CD14-positive monocyte (primary cell): ENCODE measurements around the gene PEX5L. TPM values are rescaled to one million over a fixed set of nuclear protein-coding genes. Genes with fewer than 3 reads are reported as not detected.

Experiments used
- DNase-seq, 3 donors: peaks; one replicate each; pipeline ENCODE4 v3.0.0-alpha.2; 2011 to 2022
- H2AFZ ChIP-seq: 2 replicates; pipeline ENCODE4 v1.6.0; 2012; ENCODE audit warnings: mild to moderate bottlenecking, low read depth, low read length, inconsistent platforms; ENCODE audit not compliant: insufficient read depth, poor library complexity, severe bottlenecking
- H3K27ac ChIP-seq, 2 donors: 1 replicate in 1 of 2; 2 replicates in 1 of 2; pipeline ENCODE4 v1.5.1; 2012 to 2013; ENCODE audit warnings: low read length in 2 of 2, control low read depth in 1 of 2, inconsistent platforms in 1 of 2, low read depth in 1 of 2, mild to moderate bottlenecking in 1 of 2
- H3K27me3 ChIP-seq, 2 donors: one replicate each; pipeline versions ENCODE4 v1.6.0 to v1.6.1; 2011 to 2013; ENCODE audit warnings: low read length in 2 of 2; ENCODE audit not compliant: control insufficient read depth in 2 of 2, insufficient read depth in 2 of 2
- H3K36me3 ChIP-seq, 2 donors: replicated peaks in 1 of 2; 1 replicate in 1 of 2; 2 replicates in 1 of 2; pipeline versions ENCODE4 v1.5.1 to v1.6.1; 2012 to 2013; ENCODE audit warnings: low read length in 2 of 2, control low read depth in 1 of 2, inconsistent platforms in 1 of 2, mild to moderate bottlenecking in 1 of 2; ENCODE audit not compliant: insufficient read depth in 2 of 2, control insufficient read depth in 1 of 2
- H3K4me1 ChIP-seq, 2 donors: 1 replicate in 1 of 2; 2 replicates in 1 of 2; pipeline versions ENCODE4 v1.5.1 to v1.6.1; 2012 to 2013; ENCODE audit warnings: low read length in 2 of 2, control low read depth in 1 of 2, inconsistent platforms in 1 of 2, mild to moderate bottlenecking in 1 of 2, moderate library complexity in 1 of 2; ENCODE audit not compliant: insufficient read depth in 2 of 2, control insufficient read depth in 1 of 2
- H3K4me2 ChIP-seq: replicated peaks from 2 replicates; pipeline ENCODE3; 2012; ENCODE audit warnings: low read length, moderate library complexity, mild to moderate bottlenecking; ENCODE audit not compliant: poor library complexity, severe bottlenecking; ENCODE audit errors: extremely low read depth
- H3K4me3 ChIP-seq, 3 experiments: fragments of 200-600 bp in 1 of 3; sonication (generic) in 1 of 3; replicated peaks in 1 of 3; 1 replicate in 2 of 3; 2 replicates in 1 of 3; pipeline ENCODE4 v1.5.1; 2011 to 2013; ENCODE audit warnings: low read length in 3 of 3, mild to moderate bottlenecking in 3 of 3, control low read depth in 2 of 3, low read depth in 2 of 3, inconsistent platforms in 1 of 3, moderate library complexity in 1 of 3
- H3K79me2 ChIP-seq: 2 replicates; pipeline ENCODE4 v1.6.0; 2012; ENCODE audit warnings: mild to moderate bottlenecking, control low read depth, inconsistent platforms, low read length, moderate library complexity; ENCODE audit not compliant: insufficient read depth
- H3K9ac ChIP-seq: 2 replicates; pipeline ENCODE4 v1.6.0; 2017; ENCODE audit warnings: low read length, mild to moderate bottlenecking; ENCODE audit not compliant: insufficient read depth, poor library complexity, severe bottlenecking
- H3K9me3 ChIP-seq, 2 donors: replicated peaks in 1 of 2; 1 replicate in 1 of 2; 2 replicates in 1 of 2; pipeline versions ENCODE4 v1.5.1 to v1.6.1; 2012 to 2013; ENCODE audit warnings: low read length in 2 of 2, control low read depth in 1 of 2; ENCODE audit not compliant: control insufficient read depth in 1 of 2, insufficient read depth in 1 of 2
- H4K20me1 ChIP-seq: 2 replicates; pipeline ENCODE4 v1.6.0; 2012; ENCODE audit warnings: mild to moderate bottlenecking, low read length, control low read depth, moderate library complexity; ENCODE audit not compliant: insufficient read depth
- H3K27ac Mint-ChIP-seq, 7 donors: one replicate each; pipeline ENCODE4 v1.8.0; 2020; ENCODE audit warnings: mild to moderate bottlenecking in 7 of 7, mixed read lengths in 7 of 7, moderate library complexity in 6 of 7, inconsistent platforms in 2 of 7
- H3K27me3 Mint-ChIP-seq, 3 donors: one replicate each; pipeline ENCODE4 v1.8.0; 2021 to 2022; ENCODE audit warnings: low read depth in 3 of 3, mild to moderate bottlenecking in 3 of 3, mixed read lengths in 3 of 3, moderate library complexity in 3 of 3, inconsistent platforms in 1 of 3
- H3K36me3 Mint-ChIP-seq, 2 donors: one replicate each; pipeline ENCODE4 v1.8.0; 2020; ENCODE audit warnings: mixed read lengths in 2 of 2, inconsistent platforms in 1 of 2, mild to moderate bottlenecking in 1 of 2
- H3K4me1 Mint-ChIP-seq: one replicate; pipeline ENCODE4 v1.8.0; 2020; ENCODE audit warnings: mild to moderate bottlenecking, mixed read lengths
- H3K4me3 Mint-ChIP-seq, 2 donors: one replicate each; pipeline ENCODE4 v1.8.0; 2020; ENCODE audit warnings: mild to moderate bottlenecking in 2 of 2, mixed read lengths in 2 of 2, moderate library complexity in 1 of 2
- H3K9me3 Mint-ChIP-seq, 7 donors: one replicate each; pipeline ENCODE4 v1.8.0; 2020 to 2022; ENCODE audit warnings: mixed read lengths in 7 of 7, mild to moderate bottlenecking in 6 of 7, moderate library complexity in 6 of 7, inconsistent platforms in 2 of 7
- WGBS: methylation state at CpG from one replicate; pipeline ENCODE4 v1.1.5; 2013; ENCODE audit warnings: missing lambda C conversion rate; ENCODE audit not compliant: insufficient coverage; 5-methylcytosine and 5-hydroxymethylcytosine counted together
- intact Hi-C, 2 donors: fragments of 100-400 bp; cut with micrococcal nuclease; formaldehyde crosslinking; loops; one replicate each; pipeline versions ENCODE4 v1.15.0 to v1.15.1; 2023
- polyA plus RNA-seq, 3 donors: library from polyadenylated mRNA; depleted of rRNA in 1 of 3; unstranded in 2 of 3; stranded (reverse) in 1 of 3; fragments of 300-500 nt in 2 of 3; fragments of >200 nt in 1 of 3; fragmentation: Illumina TruSeq in 2 of 3; gene quantifications; 1 replicate in 2 of 3; 2 replicates in 1 of 3; pipeline ENCODE4 v1.2.3, GENCODE V29; 2012 to 2021
- TF ChIP-seq, protein P1 (sequence below): fragments of 200-600 bp; IDR thresholded peaks from one replicate; pipeline ENCODE4 v1.8.0; 2022; ENCODE audit warnings: antibody characterized with exemption, mild to moderate bottlenecking

Gene PEX5L
- polyA plus RNA-seq, 3 donors = not detected

DNA sequence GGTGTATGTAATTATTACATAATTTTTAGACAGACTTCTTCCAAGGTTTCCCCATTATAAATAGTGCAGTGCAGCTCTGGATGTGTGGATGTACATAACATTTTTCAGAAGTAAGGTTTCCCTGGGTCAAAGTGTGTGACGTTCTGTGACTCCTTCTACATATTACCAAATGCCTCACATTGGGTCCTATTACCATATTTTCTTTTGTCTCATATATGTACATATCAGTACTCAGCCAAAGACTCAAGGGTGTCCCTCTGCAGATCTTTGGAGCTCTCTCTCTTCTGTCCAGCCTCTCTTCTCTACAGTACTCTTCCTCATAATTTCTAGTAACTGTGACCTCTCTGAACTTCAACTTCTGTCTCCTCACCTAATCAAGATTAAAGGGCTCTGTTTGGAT is 31.3 kb upstream of the PEX5L start:
- Histone ChIP-seq H4K20me1 (no peaks in the 10 kb centered on the region), H3K79me2 (no peaks in the 10 kb centered on the region), H3K4me3 (no peak overlapping the region), H3K27ac (no peak overlapping the region), H3K36me3 (no peaks in the 10 kb centered on the region), H3K9ac (no peak overlapping the region), H2AFZ (no peak overlapping the region), H3K4me1 (no peaks in the 10 kb centered on the region), H3K27me3 (no peaks in the 10 kb centered on the region), H3K4me2 (no peak overlapping the region), H3K9me3 (no peaks in the 10 kb centered on the region)
- no peak overlapping the region for H3K27ac Mint-ChIP-seq
- H3K27me3 Mint-ChIP-seq = no peaks in the 10 kb centered on the region
- DNase-seq = no peak
- H3K36me3 Mint-ChIP-seq = no peaks in the 10 kb centered on the region
- intact Hi-C loops = no loop called here
- WGBS = 80% methylated on average over 1 of the region's 1 CpG
- TF ChIP-seq, protein P1, sequence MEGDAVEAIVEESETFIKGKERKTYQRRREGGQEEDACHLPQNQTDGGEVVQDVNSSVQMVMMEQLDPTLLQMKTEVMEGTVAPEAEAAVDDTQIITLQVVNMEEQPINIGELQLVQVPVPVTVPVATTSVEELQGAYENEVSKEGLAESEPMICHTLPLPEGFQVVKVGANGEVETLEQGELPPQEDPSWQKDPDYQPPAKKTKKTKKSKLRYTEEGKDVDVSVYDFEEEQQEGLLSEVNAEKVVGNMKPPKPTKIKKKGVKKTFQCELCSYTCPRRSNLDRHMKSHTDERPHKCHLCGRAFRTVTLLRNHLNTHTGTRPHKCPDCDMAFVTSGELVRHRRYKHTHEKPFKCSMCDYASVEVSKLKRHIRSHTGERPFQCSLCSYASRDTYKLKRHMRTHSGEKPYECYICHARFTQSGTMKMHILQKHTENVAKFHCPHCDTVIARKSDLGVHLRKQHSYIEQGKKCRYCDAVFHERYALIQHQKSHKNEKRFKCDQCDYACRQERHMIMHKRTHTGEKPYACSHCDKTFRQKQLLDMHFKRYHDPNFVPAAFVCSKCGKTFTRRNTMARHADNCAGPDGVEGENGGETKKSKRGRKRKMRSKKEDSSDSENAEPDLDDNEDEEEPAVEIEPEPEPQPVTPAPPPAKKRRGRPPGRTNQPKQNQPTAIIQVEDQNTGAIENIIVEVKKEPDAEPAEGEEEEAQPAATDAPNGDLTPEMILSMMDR = no peak
- H3K4me1 Mint-ChIP-seq = no peaks in the 10 kb centered on the region
- H3K4me3 Mint-ChIP-seq = no peak overlapping the region
- no peaks in the 10 kb centered on the region for H3K9me3 Mint-ChIP-seq

DNA sequence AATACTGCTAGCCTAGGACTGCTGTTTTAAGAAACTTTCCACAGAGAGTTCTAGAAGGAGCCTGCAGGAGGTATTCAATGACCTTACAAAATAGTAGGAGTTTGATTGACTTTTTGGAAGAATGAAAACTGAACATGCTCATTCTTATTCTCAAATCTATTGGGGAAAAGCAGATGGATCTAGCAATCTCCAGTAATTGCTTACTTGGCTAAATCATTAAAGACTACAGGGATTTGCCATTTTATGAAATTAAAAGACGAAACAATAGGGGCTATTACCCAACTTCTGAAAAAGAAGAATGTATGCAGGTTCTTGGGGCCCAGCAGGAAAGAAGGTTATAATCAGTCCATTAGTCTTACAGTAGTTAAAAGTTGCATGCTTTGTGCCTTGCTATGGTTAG is 29.9 kb upstream of the PEX5L start:
- no peaks in the 10 kb centered on the region for H4K20me1 ChIP-seq
- H3K4me3 Mint-ChIP-seq = no peak overlapping the region
- H3K36me3 Mint-ChIP-seq = no peaks in the 10 kb centered on the region
- TF ChIP-seq, protein P1 = no peak
- H3K4me2 ChIP-seq = no peak overlapping the region
- H3K9ac ChIP-seq = no peak overlapping the region
- no peak overlapping the region for H3K27ac ChIP-seq
- no peaks in the 10 kb centered on the region for H3K79me2 ChIP-seq
- no peaks in the 10 kb centered on the region for H3K9me3 ChIP-seq
- H2AFZ ChIP-seq = no peak overlapping the region
- no peaks in the 10 kb centered on the region for H3K4me1 ChIP-seq
- no peaks in the 10 kb centered on the region for H3K27me3 ChIP-seq
- no peaks in the 10 kb centered on the region for H3K4me1 Mint-ChIP-seq
- no peaks in the 10 kb centered on the region for H3K27me3 Mint-ChIP-seq
- H3K9me3 Mint-ChIP-seq = peaks cover 0 to 3% (median 0%) of the 10 kb centered on the region in 7 donors
- no peak overlapping the region for H3K27ac Mint-ChIP-seq
- no peak overlapping the region for H3K4me3 ChIP-seq
- H3K36me3 ChIP-seq = no peaks in the 10 kb centered on the region
- DNase-seq = no peak
- WGBS = no CpG with 5 or more reads among the region's 1 CpG
- intact Hi-C loops = no loop called here
